GM12878 (cell line): ENCODE measurements around the gene CDC42BPB. TPM values are rescaled to one million over a fixed set of nuclear protein-coding genes. Genes with fewer than 3 reads are reported as not detected.

Experiments used
- ATAC-seq: fragments of 200-7000 bp; cut with Tn5 transposase; 3 replicates; pipeline ENCODE4 v1.9.1; 2020; ENCODE audit warnings: mild to moderate bottlenecking, moderate library complexity
- BruUV-seq: library from RNA; stranded (reverse); fragments of 400-500 nt; replicated peaks from 2 replicates; lab custom pipeline; 2021; lab: Mats Ljungman, UMichigan
- CTCF ChIA-PET: fragments of 300-600 bp; sonication (Branson Sonifier 250); formaldehyde crosslinking; extraction: SDS; loops from one replicate; lab custom pipeline; 2021; ENCODE audit warnings: inconsistent platforms; lab: Yijun Ruan, JAX
- POLR2A ChIA-PET: fragments of 350-600 bp; formaldehyde crosslinking; extraction: SDS; loops from one replicate; lab custom pipeline; 2021; ENCODE audit warnings: inconsistent platforms; lab: Charles Lee
- RAD21 ChIA-PET: fragments of 300-600 bp; sonication (Branson Sonifier 250); formaldehyde crosslinking; loops from one replicate; lab custom pipeline; 2023; ENCODE audit warnings: antibody characterized with exemption; ENCODE audit not compliant: unreplicated experiment; lab: Charles Lee
- SMC1A ChIA-PET: fragments of 300-600 bp; sonication (Branson Sonifier 250); formaldehyde crosslinking; loops from one replicate; lab custom pipeline; 2023; ENCODE audit not compliant: unreplicated experiment, uncharacterized antibody; lab: Charles Lee
- DNase-seq: peaks from one replicate; pipeline ENCODE4 v3.0.0-alpha.2; 2011; ENCODE audit warnings: low read depth, low spot score
- FAIRE-seq: peaks from 3 replicates; lab custom pipeline; 2011; peaks lifted over from hg19 to GRCh38; lab: Jason Lieb, UNC
- H2AFZ ChIP-seq: 2 replicates; pipeline ENCODE4 v1.6.0; 2011; ENCODE audit warnings: low read depth, low read length, control low read depth; ENCODE audit not compliant: control insufficient read depth
- H3K27ac ChIP-seq: 2 replicates; pipeline ENCODE4 v1.5.1; 2011; ENCODE audit warnings: control low read depth; ENCODE audit not compliant: control insufficient read depth, insufficient read depth
- H3K27me3 ChIP-seq, 2 experiments: replicated peaks in 1 of 2; 2 replicates each; pipeline versions ENCODE4 v1.6.0 to v1.6.1; 2011; ENCODE audit warnings: low read length in 1 of 2; ENCODE audit not compliant: control insufficient read depth in 2 of 2, insufficient read depth in 2 of 2
- H3K36me3 ChIP-seq, 2 experiments: 2 replicates each; pipeline ENCODE4 v1.5.1; 2011; ENCODE audit warnings: low read length in 1 of 2; ENCODE audit not compliant: control insufficient read depth in 2 of 2, insufficient read depth in 2 of 2
- H3K4me1 ChIP-seq: 2 replicates; pipeline ENCODE4 v1.6.1; 2011; ENCODE audit warnings: mild to moderate bottlenecking, low read length, moderate library complexity, mixed read lengths; ENCODE audit not compliant: control insufficient read depth, insufficient read depth
- H3K4me2 ChIP-seq: 2 replicates; pipeline ENCODE4 v1.6.0; 2011; ENCODE audit warnings: control low read depth; ENCODE audit not compliant: control insufficient read depth, insufficient read depth
- H3K4me3 ChIP-seq: fragments of 200-600 bp; sonication (generic); 2 replicates; pipeline ENCODE4 v1.5.1; 2016
- H3K79me2 ChIP-seq: 2 replicates; pipeline ENCODE4 v1.6.0; 2011; ENCODE audit warnings: low read length; ENCODE audit not compliant: control insufficient read depth, insufficient read depth
- H3K9ac ChIP-seq: 2 replicates; pipeline ENCODE4 v1.8.0; 2011; ENCODE audit warnings: low read length, control low read depth, mixed read lengths; ENCODE audit not compliant: control insufficient read depth, insufficient read depth
- H3K9me3 ChIP-seq: replicated peaks from 3 replicates; pipeline ENCODE4 v1.5.1; 2011; ENCODE audit warnings: mild to moderate bottlenecking, low read length; ENCODE audit not compliant: control insufficient read depth, insufficient read depth
- H4K20me1 ChIP-seq: 2 replicates; pipeline ENCODE4 v1.6.0; 2011; ENCODE audit not compliant: control insufficient read depth, insufficient read depth
- ASH2L ChIP-seq: fragments of 300-600, 200-600 bp; sonication (generic); IDR thresholded peaks from 2 replicates; pipeline ENCODE4 v1.6.1; 2017; ENCODE audit warnings: low read depth, mild to moderate bottlenecking, borderline replicate concordance
- BACH1 ChIP-seq: fragments of 450-650 bp; IDR thresholded peaks from 2 replicates; pipeline ENCODE4 v1.6.1; 2017; ENCODE audit warnings: mild to moderate bottlenecking, borderline replicate concordance
- ELK1 ChIP-seq: IDR thresholded peaks from 2 replicates; pipeline ENCODE4 v1.6.1; 2012; ENCODE audit warnings: low read depth, low read length, improper control_type of control experiment
- PRDM15 ChIP-seq: fragments of 450-650 bp; formaldehyde crosslinking; IDR thresholded peaks from 2 replicates; pipeline ENCODE4 v1.4.0; 2020; ENCODE audit warnings: mild to moderate bottlenecking, moderate library complexity
- ZNF217 ChIP-seq: fragments of 450-650 bp; IDR thresholded peaks from 2 replicates; pipeline ENCODE4 v1.6.1; 2017; ENCODE audit warnings: antibody characterized with exemption, mild to moderate bottlenecking
- ZNF592 ChIP-seq: fragments of 450-650 bp; IDR thresholded peaks from 2 replicates; pipeline ENCODE4 v1.6.1; 2017; ENCODE audit warnings: mild to moderate bottlenecking, moderate library complexity
- WGBS: methylation state at CpG from one replicate; pipeline ENCODE4 v1.1.6; 2016; ENCODE audit warnings: low lambda C conversion rate; ENCODE audit not compliant: insufficient replicate concordance, insufficient coverage; ENCODE audit errors: missing lambda C conversion rate; 5-methylcytosine and 5-hydroxymethylcytosine counted together
- in situ Hi-C: fragments of 300-500 bp; cut with MboI; formaldehyde crosslinking; loops from 9 replicates; pipeline ENCODE4 v1.14.3; 2018; ENCODE audit warnings: mixed read lengths
- intact Hi-C: fragments of 100-400 bp; cut with micrococcal nuclease; formaldehyde crosslinking; loops from one replicate; pipeline ENCODE4 v1.14.2; 2022; ENCODE audit not compliant: unreplicated experiment
- polyA plus RNA-seq, 11 experiments: library from polyadenylated mRNA; depleted of rRNA in 4 of 11; unstranded in 6 of 11; stranded (reverse) in 5 of 11; fragments of >200 nt; fragmentation: Nextera tagmentation in 4 of 11; fragmentation: Illumina TruSeq in 1 of 11; extraction: Ambion mirVana in 4 of 11; extraction: Trizol in 1 of 11; gene quantifications; 1 replicate in 1 of 11; 2 replicates in 10 of 11; pipeline versions ENCODE4 v1.2.1 to v1.2.3, GENCODE V29; 2011 to 2016; ENCODE audit warnings: inconsistent platforms in 2 of 11, missing spikeins in 2 of 11, low read depth in 1 of 11
- total RNA-seq, 4 experiments: library from RNA; depleted of rRNA in 3 of 4; stranded (reverse); fragments of >200 nt in 3 of 4; fragmentation: Illumina TruSeq in 1 of 4; extraction: Trizol in 1 of 4; gene quantifications; 2 replicates each; pipeline versions ENCODE4 v1.2.1 to v1.2.3, GENCODE V29; 2013 to 2021

Gene CDC42BPB
- total and polyA plus RNA-seq, 10 of the 15 experiments (the other 5 are each of a cell fraction or from before 2014, with no cell fraction given) = 0.42 to 22.1 (median 13.3) TPM

- no peak for TF ChIP-seq PRDM15 (CRISPR knock-in tag)
- TF ChIP-seq ELK1 = no peak
Measured at GRCh38 chr14:102955636-102956408, 101.5 kb downstream of the CDC42BPB start (continued).

- POLR2A ChIA-PET = no interaction called here
- WGBS = 66% methylated on average over 18 of the region's 18 CpGs
- TF ChIP-seq ASH2L (no peak), PRDM15 (CRISPR knock-in tag) (no peak), ZNF217 (no peak), ZNF592 (no peak), BACH1 (no peak)
- no peak overlapping the region for H3K27ac ChIP-seq
- peaks cover 8 to 16% of the 10 kb centered on the region in 2 experiments; a peak in 3 of 4 replicates for H3K36me3 ChIP-seq
- no peak overlapping the region for H3K4me3 ChIP-seq
- RAD21 ChIA-PET = no interaction called here
- H3K9me3 ChIP-seq = no peaks in the 10 kb centered on the region
- no peak for FAIRE-seq
- intact Hi-C loops (no loop called here), in situ Hi-C loops (no loop called here)
- peaks cover 4% of the 10 kb centered on the region for H3K4me1 ChIP-seq
- DNase-seq = no peak
- H2AFZ ChIP-seq = no peak overlapping the region
- ATAC-seq = no peak
- H3K27me3 ChIP-seq = no peaks in the 10 kb centered on the region
- H4K20me1 ChIP-seq = no peaks in the 10 kb centered on the region
- H3K79me2 ChIP-seq = no peaks in the 10 kb centered on the region
- CTCF ChIA-PET = no interaction called here
- no TSS peak for BruUV-seq
- H3K9ac ChIP-seq = no peak overlapping the region
- no peak overlapping the region for H3K4me2 ChIP-seq
- SMC1A ChIA-PET = no interaction called here
Measured at GRCh38 chr14:102954081-102954789, 103.1 kb downstream of the CDC42BPB start.
